Adipocyte (in vitro differentiated cells): ENCODE results near the gene EXTL1.
A peak's percentile ranks its signal among the peaks of the same experiment; 100 is the strongest.

Source experiments
- DNase-seq: peaks from one replicate; pipeline ENCODE4 v3.0.0-alpha.2; 2015; ENCODE audit warnings: low read depth
- H3K27me3 ChIP-seq: replicated peaks from 2 replicates; pipeline ENCODE4 v1.7.0; 2013; ENCODE audit warnings: mild to moderate bottlenecking, low read length, moderate library complexity; ENCODE audit not compliant: control insufficient read depth, insufficient read depth
- H3K36me3 ChIP-seq: 2 replicates; pipeline ENCODE4 v1.7.0; 2013; ENCODE audit warnings: low read length, mild to moderate bottlenecking, moderate library complexity; ENCODE audit not compliant: control insufficient read depth, insufficient read depth, severe bottlenecking
- H3K4me1 ChIP-seq: 2 replicates; pipeline ENCODE4 v1.7.0; 2013; ENCODE audit warnings: mild to moderate bottlenecking, low read length, moderate library complexity; ENCODE audit not compliant: control insufficient read depth, insufficient read depth
- H3K4me3 ChIP-seq: 2 replicates; pipeline ENCODE4 v1.7.0; 2013; ENCODE audit warnings: mild to moderate bottlenecking, low read length, moderate library complexity
- H3K9ac ChIP-seq: 2 replicates; pipeline ENCODE4 v1.7.0; 2013; ENCODE audit warnings: mild to moderate bottlenecking, low read length, moderate library complexity
- H3K9me3 ChIP-seq: 2 replicates; pipeline ENCODE4 v1.7.0; 2013; ENCODE audit warnings: mild to moderate bottlenecking, low read length, moderate library complexity; ENCODE audit not compliant: control insufficient read depth

EXTL1 gene

GRCh38 chr1:25989440-25990234 is 31.9 kb upstream of the EXTL1 start:
- no peaks in the 10 kb centered on the region for H3K9me3 ChIP-seq
- no peaks in the 10 kb centered on the region for H3K27me3 ChIP-seq
- DNase-seq = no peak
- H3K9ac ChIP-seq = peak overlapping the region; percentile 30
- peaks cover 8% of the 10 kb centered on the region for H3K36me3 ChIP-seq
- H3K4me3 ChIP-seq = no peak overlapping the region
- peaks cover 20% of the 10 kb centered on the region for H3K4me1 ChIP-seq

GRCh38 chr1:25990251-25990650 is 31.3 kb upstream of the EXTL1 start:
- H3K27me3 ChIP-seq = no peaks in the 10 kb centered on the region
- no peak for DNase-seq
- H3K9me3 ChIP-seq = no peaks in the 10 kb centered on the region
- H3K4me3 ChIP-seq = no peak overlapping the region
- H3K9ac ChIP-seq = peak overlapping the region; percentile 30
- peaks cover 20% of the 10 kb centered on the region for H3K4me1 ChIP-seq
- H3K36me3 ChIP-seq = peaks cover 8% of the 10 kb centered on the region

GRCh38 chr1:25990702-25991395 is 30.7 kb upstream of the EXTL1 start:
- H3K9ac ChIP-seq = peak overlapping the region; percentile 30
- H3K4me3 ChIP-seq = no peak overlapping the region
- no peaks in the 10 kb centered on the region for H3K27me3 ChIP-seq
- no peak for DNase-seq
- H3K36me3 ChIP-seq = peaks cover 3% of the 10 kb centered on the region
- peaks cover 20% of the 10 kb centered on the region for H3K4me1 ChIP-seq
- no peaks in the 10 kb centered on the region for H3K9me3 ChIP-seq

- H3K4me3 ChIP-seq = no peak overlapping the region
- H3K4me1 ChIP-seq = peaks cover 27% of the 10 kb centered on the region
- no peaks in the 10 kb centered on the region for H3K9me3 ChIP-seq
- no peaks in the 10 kb centered on the region for H3K27me3 ChIP-seq
- no peak for DNase-seq
- H3K36me3 ChIP-seq = no peaks in the 10 kb centered on the region
- H3K9ac ChIP-seq = no peak overlapping the region
Measured at GRCh38 chr1:25991937-25992688, 29.5 kb upstream of the EXTL1 start.

GRCh38 chr1:25992689-25993171 is 28.8 kb upstream of the EXTL1 start:
- H3K36me3 ChIP-seq = no peaks in the 10 kb centered on the region
- H3K4me1 ChIP-seq = peaks cover 32% of the 10 kb centered on the region
- no peaks in the 10 kb centered on the region for H3K9me3 ChIP-seq
- no peak overlapping the region for H3K4me3 ChIP-seq
- DNase-seq = no peak
- no peak overlapping the region for H3K9ac ChIP-seq
- no peaks in the 10 kb centered on the region for H3K27me3 ChIP-seq

GRCh38 chr1:25993197-25993951 is 28.2 kb upstream of the EXTL1 start:
- no peaks in the 10 kb centered on the region for H3K27me3 ChIP-seq
- H3K4me3 ChIP-seq = no peak overlapping the region
- no peak for DNase-seq
- no peaks in the 10 kb centered on the region for H3K9me3 ChIP-seq
- H3K4me1 ChIP-seq = peaks cover 34% of the 10 kb centered on the region
- H3K36me3 ChIP-seq = no peaks in the 10 kb centered on the region
- no peak overlapping the region for H3K9ac ChIP-seq

- Histone ChIP-seq H3K9me3 (no peaks in the 10 kb centered on the region), H3K9ac (no peak overlapping the region), H3K36me3 (no peaks in the 10 kb centered on the region), H3K4me1 (peaks cover 32% of the 10 kb centered on the region), H3K4me3 (no peak overlapping the region), H3K27me3 (no peaks in the 10 kb centered on the region)
- DNase-seq = no peak
Measured at GRCh38 chr1:25994402-25995150, 27.0 kb upstream of the EXTL1 start.

- Histone ChIP-seq H3K4me3 (peak overlapping the region; percentile 82), H3K27me3 (no peaks in the 10 kb centered on the region), H3K4me1 (peaks cover 18% of the 10 kb centered on the region), H3K36me3 (no peaks in the 10 kb centered on the region), H3K9ac (peak overlapping the region; percentile 86), H3K9me3 (no peaks in the 10 kb centered on the region)
- DNase-seq = peak; percentile 77
Measured at GRCh38 chr1:25996966-25997827, 24.4 kb upstream of the EXTL1 start.

GRCh38 chr1:25997828-25998761 is 23.5 kb upstream of the EXTL1 start, which contains the start of gene PAFAH2:
PAFAH2 (minus strand) TSS chr1:25998063; CDS start chr1:25990816, 7,247 bp downstream.
- peak within 1 kb of the TSS; percentile 82 for H3K4me3 ChIP-seq
- no peaks in the 10 kb centered on the region for H3K27me3 ChIP-seq
- H3K4me1 ChIP-seq = peaks cover 18% of the 10 kb centered on the region
- H3K9me3 ChIP-seq = no peaks in the 10 kb centered on the region
- peak within 1 kb of the TSS; percentile 86 for H3K9ac ChIP-seq
- no peaks in the 10 kb centered on the region for H3K36me3 ChIP-seq
- DNase-seq = peak; percentile 100
